ENCODE results near the gene APIP.

- TF ChIP-seq CTCF (IDR thresholded peaks at IDR 0.05) (no peak), POLR2A (IDR thresholded peaks at IDR 0.05; ENCODE audit: low read depth) (no peak), POLR2AphosphoS5 (IDR thresholded peaks at IDR 0.05) (no peak), EP300 (IDR thresholded peaks at IDR 0.05) (no peak)
Measured at GRCh38 chr11:34911676-34912075, 4.5 kb downstream of the APIP start.
